Measurements from ENCODE around the gene USP3.

USP3 gene

GRCh38 chr15:63469190-63469589 is 35.2 kb upstream of the USP3 start:
- H3K36me3 ChIP-seq (ENCODE audit: control insufficient read depth in 4 of 4, insufficient read depth in 4 of 4, low read length in 3 of 4): no peaks in the 10 kb centered on the region
- H3K27ac ChIP-seq (ENCODE audit: insufficient read depth in 1 of 2, low read depth in 1 of 2, low read length in 2 of 2, poor library complexity in 1 of 2, severe bottlenecking in 2 of 2): no peak overlapping the region
- DNase-seq: no peak
- no peaks in the 10 kb centered on the region for H3K27me3 ChIP-seq (replicated peaks in 2 of 5; ENCODE audit: control insufficient read depth in 4 of 5, insufficient read depth in 5 of 5, low read length in 4 of 5)
- POLR2A ChIA-PET: interaction anchor here (0.7 kb wide), 1 partner anchor 337 kb away, joined by 3 read pairs; no protein-coding TSS in a partner anchor
- H3K4me3 ChIP-seq (ENCODE audit: control insufficient read depth in 1 of 7, extremely low read depth in 1 of 7, insufficient read depth in 4 of 7, low read depth in 2 of 7, low read length in 6 of 7): no peak overlapping the region
- CTCF ChIA-PET: interaction anchor here (0.6 to 1.8 kb wide), 3 partner anchors 21 to 281 kb away, joined by 3 to 5 read pairs (median 4); no protein-coding TSS in a partner anchor
- 93% methylated on average over 2 of the region's 5 CpGs for WGBS (ENCODE audit: insufficient coverage)
- no peaks in the 10 kb centered on the region for H3K9me3 ChIP-seq (ENCODE audit: control extremely low read depth in 1 of 5, control insufficient read depth in 4 of 5, insufficient read depth in 2 of 5, low read depth in 1 of 5, low read length in 4 of 5)
- H3K4me1 ChIP-seq (ENCODE audit: control extremely low read depth in 1 of 4, control insufficient read depth in 4 of 4, insufficient read depth in 4 of 4, low read length in 3 of 4): peaks cover 0 to 7% (median 2%) of the 10 kb centered on the region in 4 experiments

GRCh38 chr15:63469984-63470383 is 34.4 kb upstream of the USP3 start:
- Histone ChIP-seq H3K4me1 (ENCODE audit: control extremely low read depth in 1 of 4, control insufficient read depth in 4 of 4, insufficient read depth in 4 of 4, low read length in 3 of 4) (peaks cover 0 to 7% (median 3%) of the 10 kb centered on the region in 4 experiments), H3K9me3 (ENCODE audit: control extremely low read depth in 1 of 5, control insufficient read depth in 4 of 5, insufficient read depth in 2 of 5, low read depth in 1 of 5, low read length in 4 of 5) (no peaks in the 10 kb centered on the region), H3K27me3 (replicated peaks in 2 of 5; ENCODE audit: control insufficient read depth in 4 of 5, insufficient read depth in 5 of 5, low read length in 4 of 5) (no peaks in the 10 kb centered on the region), H3K27ac (ENCODE audit: insufficient read depth in 1 of 2, low read depth in 1 of 2, low read length in 2 of 2, poor library complexity in 1 of 2, severe bottlenecking in 2 of 2) (no peak overlapping the region), H3K4me3 (ENCODE audit: control insufficient read depth in 1 of 7, extremely low read depth in 1 of 7, insufficient read depth in 4 of 7, low read depth in 2 of 7, low read length in 6 of 7) (no peak overlapping the region), H3K36me3 (ENCODE audit: control insufficient read depth in 4 of 4, insufficient read depth in 4 of 4, low read length in 3 of 4) (no peaks in the 10 kb centered on the region)
- POLR2A ChIA-PET: interaction anchor here (0.7 kb wide), 1 partner anchor 337 kb away, joined by 3 read pairs; no protein-coding TSS in a partner anchor
- CTCF ChIA-PET: interaction anchor here (1.5 kb wide), 1 partner anchor 129 kb away, joined by 3 read pairs; no protein-coding TSS in a partner anchor
- WGBS (ENCODE audit: insufficient coverage): no CpG with 5 or more reads among the region's 2 CpGs
- DNase-seq: no peak

- Histone ChIP-seq H3K4me1 (ENCODE audit: control extremely low read depth in 1 of 4, control insufficient read depth in 4 of 4, insufficient read depth in 4 of 4, low read length in 3 of 4) (peaks cover 0 to 2% (median 0%) of the 10 kb centered on the region in 4 experiments), H3K4me3 (ENCODE audit: control insufficient read depth in 1 of 7, extremely low read depth in 1 of 7, insufficient read depth in 4 of 7, low read depth in 2 of 7, low read length in 6 of 7) (no peak overlapping the region), H3K9me3 (ENCODE audit: control extremely low read depth in 1 of 5, control insufficient read depth in 4 of 5, insufficient read depth in 2 of 5, low read depth in 1 of 5, low read length in 4 of 5) (no peaks in the 10 kb centered on the region), H3K36me3 (ENCODE audit: control insufficient read depth in 4 of 4, insufficient read depth in 4 of 4, low read length in 3 of 4) (no peaks in the 10 kb centered on the region), H3K27ac (ENCODE audit: insufficient read depth in 1 of 2, low read depth in 1 of 2, low read length in 2 of 2, poor library complexity in 1 of 2, severe bottlenecking in 2 of 2) (no peak overlapping the region), H3K27me3 (replicated peaks in 2 of 5; ENCODE audit: control insufficient read depth in 4 of 5, insufficient read depth in 5 of 5, low read length in 4 of 5) (no peaks in the 10 kb centered on the region)
- ChIA-PET POLR2A (no interaction called here), CTCF (interaction anchor here (0.9 kb wide), 1 partner anchor 71 kb away, joined by 3 read pairs; no protein-coding TSS in a partner anchor)
- 97% methylated on average over 5 of the region's 9 CpGs for WGBS (ENCODE audit: insufficient coverage)
- no peak for DNase-seq
These were observed 31.2 kb upstream of the USP3 start for GRCh38 chr15:63473007-63473748.

GRCh38 chr15:63473749-63473998 is 30.7 kb upstream of the USP3 start:
- WGBS (ENCODE audit: insufficient coverage): 100% methylated on average over 1 of the region's 1 CpG
- H3K9me3 ChIP-seq (ENCODE audit: control extremely low read depth in 1 of 5, control insufficient read depth in 4 of 5, insufficient read depth in 2 of 5, low read depth in 1 of 5, low read length in 4 of 5): no peaks in the 10 kb centered on the region
- ChIA-PET POLR2A (no interaction called here), CTCF (no interaction called here)
- H3K4me3 ChIP-seq (ENCODE audit: control insufficient read depth in 1 of 7, extremely low read depth in 1 of 7, insufficient read depth in 4 of 7, low read depth in 2 of 7, low read length in 6 of 7): no peak overlapping the region
- DNase-seq: no peak
- no peaks in the 10 kb centered on the region for H3K36me3 ChIP-seq (ENCODE audit: control insufficient read depth in 4 of 4, insufficient read depth in 4 of 4, low read length in 3 of 4)
- no peak overlapping the region for H3K27ac ChIP-seq (ENCODE audit: insufficient read depth in 1 of 2, low read depth in 1 of 2, low read length in 2 of 2, poor library complexity in 1 of 2, severe bottlenecking in 2 of 2)
- H3K4me1 ChIP-seq (ENCODE audit: control extremely low read depth in 1 of 4, control insufficient read depth in 4 of 4, insufficient read depth in 4 of 4, low read length in 3 of 4): peaks cover 0 to 2% (median 0%) of the 10 kb centered on the region in 4 experiments
- H3K27me3 ChIP-seq (replicated peaks in 2 of 5; ENCODE audit: control insufficient read depth in 4 of 5, insufficient read depth in 5 of 5, low read length in 4 of 5): no peaks in the 10 kb centered on the region

- Histone ChIP-seq H3K4me1 (ENCODE audit: control extremely low read depth in 1 of 4, control insufficient read depth in 4 of 4, insufficient read depth in 4 of 4, low read length in 3 of 4) (peaks cover 2 to 5% (median 4%) of the 10 kb centered on the region in 4 experiments), H3K36me3 (ENCODE audit: control insufficient read depth in 4 of 4, insufficient read depth in 4 of 4, low read length in 3 of 4) (no peaks in the 10 kb centered on the region), H3K9me3 (ENCODE audit: control extremely low read depth in 1 of 5, control insufficient read depth in 4 of 5, insufficient read depth in 2 of 5, low read depth in 1 of 5, low read length in 4 of 5) (no peaks in the 10 kb centered on the region), H3K27me3 (replicated peaks in 2 of 5; ENCODE audit: control insufficient read depth in 4 of 5, insufficient read depth in 5 of 5, low read length in 4 of 5) (no peaks in the 10 kb centered on the region), H3K4me3 (ENCODE audit: control insufficient read depth in 1 of 7, extremely low read depth in 1 of 7, insufficient read depth in 4 of 7, low read depth in 2 of 7, low read length in 6 of 7) (no peak overlapping the region), H3K27ac (ENCODE audit: insufficient read depth in 1 of 2, low read depth in 1 of 2, low read length in 2 of 2, poor library complexity in 1 of 2, severe bottlenecking in 2 of 2) (no peak overlapping the region)
- CTCF ChIA-PET: interaction anchor here (1.2 kb wide), 1 partner anchor 133 kb away, joined by 3 read pairs; no protein-coding TSS in a partner anchor
- WGBS (ENCODE audit: insufficient coverage): 91% methylated on average over 3 of the region's 4 CpGs
- no peak for DNase-seq
- POLR2A ChIA-PET: no interaction called here
These were observed 30.2 kb upstream of the USP3 start for GRCh38 chr15:63473999-63474809.

GRCh38 chr15:63474810-63475316 is 29.5 kb upstream of the USP3 start:
- Histone ChIP-seq H3K36me3 (ENCODE audit: control insufficient read depth in 4 of 4, insufficient read depth in 4 of 4, low read length in 3 of 4) (no peaks in the 10 kb centered on the region), H3K27ac (ENCODE audit: insufficient read depth in 1 of 2, low read depth in 1 of 2, low read length in 2 of 2, poor library complexity in 1 of 2, severe bottlenecking in 2 of 2) (no peak overlapping the region), H3K9me3 (ENCODE audit: control extremely low read depth in 1 of 5, control insufficient read depth in 4 of 5, insufficient read depth in 2 of 5, low read depth in 1 of 5, low read length in 4 of 5) (no peaks in the 10 kb centered on the region), H3K4me1 (ENCODE audit: control extremely low read depth in 1 of 4, control insufficient read depth in 4 of 4, insufficient read depth in 4 of 4, low read length in 3 of 4) (peaks cover 5 to 10% (median 8%) of the 10 kb centered on the region in 4 experiments), H3K27me3 (replicated peaks in 2 of 5; ENCODE audit: control insufficient read depth in 4 of 5, insufficient read depth in 5 of 5, low read length in 4 of 5) (no peaks in the 10 kb centered on the region), H3K4me3 (ENCODE audit: control insufficient read depth in 1 of 7, extremely low read depth in 1 of 7, insufficient read depth in 4 of 7, low read depth in 2 of 7, low read length in 6 of 7) (no peak overlapping the region)
- POLR2A ChIA-PET: no interaction called here
- WGBS (ENCODE audit: insufficient coverage): 94% methylated on average over 9 of the region's 9 CpGs
- CTCF ChIA-PET: interaction anchor here (1.2 to 3.4 kb wide), 3 partner anchors 8 to 133 kb away, joined by 3 to 12 read pairs (median 11); no protein-coding TSS in a partner anchor
- DNase-seq: no peak
